Epithelial cell of proximal tubule (primary cell): ENCODE data around the gene NGEF. TPM values are rescaled to one million over a fixed set of nuclear protein-coding genes. Genes with fewer than 3 reads are reported as not detected.

ENCODE experiments used
- DNase-seq: peaks from one replicate; pipeline ENCODE4 v3.0.0-alpha.2; 2011; ENCODE audit warnings: low read depth
- H3K4me3 ChIP-seq: 2 replicates; pipeline ENCODE4 v1.5.1; 2011; ENCODE audit warnings: low read depth, mild to moderate bottlenecking, low read length
- total RNA-seq: library from RNA; depleted of rRNA; stranded (reverse); fragments of >200 nt; gene quantifications from 2 replicates; pipeline ENCODE4 v1.2.3, GENCODE V29; 2015
- TF ChIP-seq, protein P1 (sequence below): conservative IDR thresholded peaks from 2 replicates; pipeline ENCODE4 v1.5.1; 2012; ENCODE audit warnings: low read depth, mild to moderate bottlenecking, low read length

The NGEF gene
- total RNA-seq, 1 donor from 2014 or later, result 8.6 TPM

GRCh38 chr2:232876161-232876977 is 136.7 kb downstream of the NGEF start:
- peak overlapping the region; percentile 56 for H3K4me3 ChIP-seq
- no peak for DNase-seq
- TF ChIP-seq, protein P1, sequence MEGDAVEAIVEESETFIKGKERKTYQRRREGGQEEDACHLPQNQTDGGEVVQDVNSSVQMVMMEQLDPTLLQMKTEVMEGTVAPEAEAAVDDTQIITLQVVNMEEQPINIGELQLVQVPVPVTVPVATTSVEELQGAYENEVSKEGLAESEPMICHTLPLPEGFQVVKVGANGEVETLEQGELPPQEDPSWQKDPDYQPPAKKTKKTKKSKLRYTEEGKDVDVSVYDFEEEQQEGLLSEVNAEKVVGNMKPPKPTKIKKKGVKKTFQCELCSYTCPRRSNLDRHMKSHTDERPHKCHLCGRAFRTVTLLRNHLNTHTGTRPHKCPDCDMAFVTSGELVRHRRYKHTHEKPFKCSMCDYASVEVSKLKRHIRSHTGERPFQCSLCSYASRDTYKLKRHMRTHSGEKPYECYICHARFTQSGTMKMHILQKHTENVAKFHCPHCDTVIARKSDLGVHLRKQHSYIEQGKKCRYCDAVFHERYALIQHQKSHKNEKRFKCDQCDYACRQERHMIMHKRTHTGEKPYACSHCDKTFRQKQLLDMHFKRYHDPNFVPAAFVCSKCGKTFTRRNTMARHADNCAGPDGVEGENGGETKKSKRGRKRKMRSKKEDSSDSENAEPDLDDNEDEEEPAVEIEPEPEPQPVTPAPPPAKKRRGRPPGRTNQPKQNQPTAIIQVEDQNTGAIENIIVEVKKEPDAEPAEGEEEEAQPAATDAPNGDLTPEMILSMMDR, result peak; percentile 34

- TF ChIP-seq, protein P1, result peak; percentile 12
- DNase-seq, result no peak
- H3K4me3 ChIP-seq, result peak overlapping the region; percentile 56
Observed at GRCh38 chr2:232875256-232876121, 137.6 kb downstream of the NGEF start.

- H3K4me3 ChIP-seq, result no peak overlapping the region
- DNase-seq, result no peak
- TF ChIP-seq, protein P1, result no peak
Observed at GRCh38 chr2:232874677-232875223, 138.3 kb downstream of the NGEF start.

GRCh38 chr2:232873909-232874641 is 139.0 kb downstream of the NGEF start:
- TF ChIP-seq, protein P1, result no peak
- H3K4me3 ChIP-seq, result no peak overlapping the region
- no peak for DNase-seq

- TF ChIP-seq, protein P1, result no peak
- H3K4me3 ChIP-seq, result no peak overlapping the region
- no peak for DNase-seq
Observed at GRCh38 chr2:232873292-232873908, 139.7 kb downstream of the NGEF start.

DNA sequence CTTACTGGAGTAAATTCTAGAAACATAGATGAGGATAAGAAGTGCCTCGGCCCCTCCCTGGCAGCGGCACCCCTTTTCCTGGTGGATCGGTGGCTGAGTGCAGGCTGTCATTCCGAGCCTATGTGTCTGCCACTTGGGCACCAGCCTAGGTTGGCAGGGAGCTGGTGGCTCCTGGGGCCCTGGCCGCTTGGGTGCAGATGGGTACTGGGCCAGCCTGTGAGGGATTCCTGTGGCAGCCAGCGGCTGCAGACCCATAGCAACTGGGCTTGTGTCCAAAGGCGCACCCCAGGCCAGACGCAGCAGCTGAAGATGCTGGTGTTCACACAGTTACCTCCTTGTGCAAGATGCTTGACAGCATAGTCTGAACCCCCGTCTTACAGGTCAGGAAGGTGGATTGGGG is 140.2 kb downstream of the NGEF start:
- H3K4me3 ChIP-seq, result no peak overlapping the region
- DNase-seq, result no peak
- TF ChIP-seq, protein P1, result no peak
